Activated naive CD8-positive, alpha-beta T cell (primary cell): ENCODE results near the gene GMDS.

Experiments
- H3K27ac Mint-ChIP-seq: one replicate; pipeline ENCODE4 v1.8.0; 2021; ENCODE audit warnings: mixed read lengths
- H3K27me3 Mint-ChIP-seq: one replicate; pipeline ENCODE4 v1.8.0; 2021; ENCODE audit warnings: mixed read lengths
- H3K36me3 Mint-ChIP-seq: one replicate; pipeline ENCODE4 v1.8.0; 2021; ENCODE audit warnings: mixed read lengths
- H3K4me1 Mint-ChIP-seq: one replicate; pipeline ENCODE4 v1.8.0; 2021; ENCODE audit warnings: low read depth, mixed read lengths
- H3K4me3 Mint-ChIP-seq: one replicate; pipeline ENCODE4 v1.8.0; 2021; ENCODE audit warnings: mild to moderate bottlenecking, mixed read lengths
- H3K9me3 Mint-ChIP-seq: one replicate; pipeline ENCODE4 v1.8.0; 2021; ENCODE audit warnings: low read depth, mixed read lengths

Gene GMDS

GRCh38 chr6:2063547-2063946, 181.9 kb downstream of the GMDS start:
- H3K9me3 Mint-ChIP-seq, result no peaks in the 10 kb centered on the region
- no peak overlapping the region for H3K4me3 Mint-ChIP-seq
- peaks cover 6% of the 10 kb centered on the region for H3K4me1 Mint-ChIP-seq
- H3K27ac Mint-ChIP-seq, result no peak overlapping the region
- H3K27me3 Mint-ChIP-seq, result no peaks in the 10 kb centered on the region
- peaks cover 9% of the 10 kb centered on the region for H3K36me3 Mint-ChIP-seq

GRCh38 chr6:2061880-2062279, 183.5 kb downstream of the GMDS start:
- H3K4me3 Mint-ChIP-seq, result no peak overlapping the region
- H3K4me1 Mint-ChIP-seq, result peaks cover 8% of the 10 kb centered on the region
- H3K9me3 Mint-ChIP-seq, result no peaks in the 10 kb centered on the region
- peaks cover 12% of the 10 kb centered on the region for H3K36me3 Mint-ChIP-seq
- H3K27me3 Mint-ChIP-seq, result no peaks in the 10 kb centered on the region
- no peak overlapping the region for H3K27ac Mint-ChIP-seq

- Mint-ChIP-seq H3K27me3 (no peaks in the 10 kb centered on the region), H3K9me3 (no peaks in the 10 kb centered on the region), H3K4me1 (peaks cover 6% of the 10 kb centered on the region), H3K27ac (no peak overlapping the region), H3K4me3 (no peak overlapping the region), H3K36me3 (peaks cover 21% of the 10 kb centered on the region)
Observed at GRCh38 chr6:2055911-2056310, 189.5 kb downstream of the GMDS start.

GRCh38 chr6:2055143-2055542, 190.3 kb downstream of the GMDS start:
- H3K27ac Mint-ChIP-seq, result no peak overlapping the region
- H3K4me1 Mint-ChIP-seq, result peaks cover 6% of the 10 kb centered on the region
- no peak overlapping the region for H3K4me3 Mint-ChIP-seq
- no peaks in the 10 kb centered on the region for H3K27me3 Mint-ChIP-seq
- H3K9me3 Mint-ChIP-seq, result no peaks in the 10 kb centered on the region
- H3K36me3 Mint-ChIP-seq, result peaks cover 17% of the 10 kb centered on the region

GRCh38 chr6:2054516-2055067, 190.8 kb downstream of the GMDS start:
- no peaks in the 10 kb centered on the region for H3K9me3 Mint-ChIP-seq
- no peaks in the 10 kb centered on the region for H3K27me3 Mint-ChIP-seq
- H3K27ac Mint-ChIP-seq, result no peak overlapping the region
- no peak overlapping the region for H3K4me3 Mint-ChIP-seq
- peaks cover 20% of the 10 kb centered on the region for H3K36me3 Mint-ChIP-seq
- peaks cover 6% of the 10 kb centered on the region for H3K4me1 Mint-ChIP-seq

GRCh38 chr6:2053691-2054090, 191.7 kb downstream of the GMDS start:
- Mint-ChIP-seq H3K27ac (no peak overlapping the region), H3K27me3 (no peaks in the 10 kb centered on the region), H3K36me3 (peaks cover 22% of the 10 kb centered on the region)

GRCh38 chr6:2047855-2048254, 197.6 kb downstream of the GMDS start:
- no peak overlapping the region for H3K27ac Mint-ChIP-seq
- no peaks in the 10 kb centered on the region for H3K4me1 Mint-ChIP-seq

More at GRCh38 chr6:2053691-2054090, 191.7 kb downstream of the GMDS start:
- no peak overlapping the region for H3K4me3 Mint-ChIP-seq
- H3K9me3 Mint-ChIP-seq, result no peaks in the 10 kb centered on the region
- peaks cover 6% of the 10 kb centered on the region for H3K4me1 Mint-ChIP-seq

GRCh38 chr6:2044192-2044591, 201.2 kb downstream of the GMDS start:
- peaks cover 6% of the 10 kb centered on the region for H3K36me3 Mint-ChIP-seq
- H3K4me3 Mint-ChIP-seq, result no peak overlapping the region
- H3K27me3 Mint-ChIP-seq, result no peaks in the 10 kb centered on the region
- peaks cover 3% of the 10 kb centered on the region for H3K9me3 Mint-ChIP-seq
- no peak overlapping the region for H3K27ac Mint-ChIP-seq
- H3K4me1 Mint-ChIP-seq, result peaks cover 4% of the 10 kb centered on the region

More at GRCh38 chr6:2047855-2048254, 197.6 kb downstream of the GMDS start:
- H3K36me3 Mint-ChIP-seq, result peaks cover 23% of the 10 kb centered on the region
- H3K9me3 Mint-ChIP-seq, result peaks cover 3% of the 10 kb centered on the region
- H3K27me3 Mint-ChIP-seq, result no peaks in the 10 kb centered on the region
- H3K4me3 Mint-ChIP-seq, result no peak overlapping the region

- Mint-ChIP-seq H3K4me3 (no peak overlapping the region), H3K36me3 (peaks cover 6% of the 10 kb centered on the region), H3K4me1 (peaks cover 14% of the 10 kb centered on the region), H3K27me3 (peaks cover 2% of the 10 kb centered on the region), H3K9me3 (peaks cover 3% of the 10 kb centered on the region), H3K27ac (no peak overlapping the region)
Observed at GRCh38 chr6:2042956-2043648, 202.3 kb downstream of the GMDS start.

GRCh38 chr6:2038092-2038491, 207.3 kb downstream of the GMDS start:
- Mint-ChIP-seq H3K4me3 (peak overlapping the region; percentile 53), H3K27me3 (peaks cover 2% of the 10 kb centered on the region), H3K36me3 (peaks cover 2% of the 10 kb centered on the region), H3K4me1 (peaks cover 27% of the 10 kb centered on the region), H3K27ac (no peak overlapping the region), H3K9me3 (no peaks in the 10 kb centered on the region)

- Mint-ChIP-seq H3K27me3 (peaks cover 2% of the 10 kb centered on the region), H3K27ac (no peak overlapping the region), H3K4me3 (no peak overlapping the region), H3K9me3 (no peaks in the 10 kb centered on the region), H3K36me3 (peaks cover 2% of the 10 kb centered on the region), H3K4me1 (peaks cover 27% of the 10 kb centered on the region)
Observed at GRCh38 chr6:2037237-2037926, 208.0 kb downstream of the GMDS start.

- H3K27ac Mint-ChIP-seq, result no peak overlapping the region
- peaks cover 2% of the 10 kb centered on the region for H3K27me3 Mint-ChIP-seq
- H3K4me3 Mint-ChIP-seq, result no peak overlapping the region
- peaks cover 27% of the 10 kb centered on the region for H3K4me1 Mint-ChIP-seq
- H3K9me3 Mint-ChIP-seq, result no peaks in the 10 kb centered on the region
- peaks cover 2% of the 10 kb centered on the region for H3K36me3 Mint-ChIP-seq
Observed at GRCh38 chr6:2036710-2037023, 208.7 kb downstream of the GMDS start.

GRCh38 chr6:2035826-2036709, 209.3 kb downstream of the GMDS start:
- peaks cover 27% of the 10 kb centered on the region for H3K4me1 Mint-ChIP-seq
- no peak overlapping the region for H3K27ac Mint-ChIP-seq
- no peaks in the 10 kb centered on the region for H3K9me3 Mint-ChIP-seq
- H3K27me3 Mint-ChIP-seq, result peaks cover 2% of the 10 kb centered on the region
- no peak overlapping the region for H3K4me3 Mint-ChIP-seq
- peaks cover 5% of the 10 kb centered on the region for H3K36me3 Mint-ChIP-seq

- H3K4me1 Mint-ChIP-seq, result peaks cover 23% of the 10 kb centered on the region
- H3K36me3 Mint-ChIP-seq, result peaks cover 5% of the 10 kb centered on the region
- peaks cover 2% of the 10 kb centered on the region for H3K27me3 Mint-ChIP-seq
- no peak overlapping the region for H3K27ac Mint-ChIP-seq
- no peak overlapping the region for H3K4me3 Mint-ChIP-seq
- H3K9me3 Mint-ChIP-seq, result no peaks in the 10 kb centered on the region
Observed at GRCh38 chr6:2035046-2035445, 210.4 kb downstream of the GMDS start.

GRCh38 chr6:2034256-2034655, 211.1 kb downstream of the GMDS start:
- H3K9me3 Mint-ChIP-seq, result no peaks in the 10 kb centered on the region
- H3K36me3 Mint-ChIP-seq, result peaks cover 5% of the 10 kb centered on the region

More at GRCh38 chr6:2034256-2034655, 211.1 kb downstream of the GMDS start:
- H3K27me3 Mint-ChIP-seq, result peaks cover 2% of the 10 kb centered on the region
- H3K4me1 Mint-ChIP-seq, result peaks cover 23% of the 10 kb centered on the region
- H3K27ac Mint-ChIP-seq, result no peak overlapping the region
- no peak overlapping the region for H3K4me3 Mint-ChIP-seq
